ENCODE results near the gene CERS1.

Gene CERS1

GRCh38 chr19:18855647-18856384 lies 40.1 kb downstream of the CERS1 start:
- DNase-seq = no peak

- no peak for DNase-seq
Measured at GRCh38 chr19:18854982-18855381, 41.0 kb downstream of the CERS1 start.

- DNase-seq = no peak
Measured at GRCh38 chr19:18853755-18854427, 42.1 kb downstream of the CERS1 start.

- DNase-seq = no peak
Measured at GRCh38 chr19:18852648-18853047, 43.3 kb downstream of the CERS1 start.

- no peak for DNase-seq
Measured at GRCh38 chr19:18851673-18852325, 44.2 kb downstream of the CERS1 start.

- no peak for DNase-seq
Measured at GRCh38 chr19:18850471-18851375, 45.2 kb downstream of the CERS1 start.

GRCh38 chr19:18849838-18850400 lies 46.0 kb downstream of the CERS1 start:
- DNase-seq = no peak

GRCh38 chr19:18848878-18849661 lies 46.9 kb downstream of the CERS1 start:
- DNase-seq = no peak

GRCh38 chr19:18847549-18848463 lies 48.2 kb downstream of the CERS1 start:
- no peak for DNase-seq

- peak; percentile 67 for DNase-seq
Measured at GRCh38 chr19:18846862-18847548, 49.0 kb downstream of the CERS1 start.

GRCh38 chr19:18845961-18846360 lies 50.0 kb downstream of the CERS1 start:
- DNase-seq = no peak

- no peak for DNase-seq
Measured at GRCh38 chr19:18844806-18845329, 51.1 kb downstream of the CERS1 start.

- DNase-seq = no peak
Measured at GRCh38 chr19:18843960-18844359, 52.0 kb downstream of the CERS1 start.

- DNase-seq = no peak
Measured at GRCh38 chr19:18842166-18842565, 53.8 kb downstream of the CERS1 start.

- DNase-seq = no peak
Measured at GRCh38 chr19:18841400-18841799, 54.6 kb downstream of the CERS1 start.

GRCh38 chr19:18840288-18841267 lies 55.4 kb downstream of the CERS1 start:
- DNase-seq = no peak

- DNase-seq = no peak
Measured at GRCh38 chr19:18839465-18840287, 56.3 kb downstream of the CERS1 start.

GRCh38 chr19:18834644-18834984 lies 61.3 kb downstream of the CERS1 start:
- no peak for DNase-seq
